Measurements from ENCODE around the gene CDKL1. TPM values are rescaled to one million over a fixed set of nuclear protein-coding genes. Genes with fewer than 3 reads are reported as not detected.

The CDKL1 gene
- polyA plus RNA-seq (2013, experiment 1 of 2), result 0.84 TPM
- polyA plus RNA-seq (2013, experiment 2 of 2), result 0.97 TPM

DNA sequence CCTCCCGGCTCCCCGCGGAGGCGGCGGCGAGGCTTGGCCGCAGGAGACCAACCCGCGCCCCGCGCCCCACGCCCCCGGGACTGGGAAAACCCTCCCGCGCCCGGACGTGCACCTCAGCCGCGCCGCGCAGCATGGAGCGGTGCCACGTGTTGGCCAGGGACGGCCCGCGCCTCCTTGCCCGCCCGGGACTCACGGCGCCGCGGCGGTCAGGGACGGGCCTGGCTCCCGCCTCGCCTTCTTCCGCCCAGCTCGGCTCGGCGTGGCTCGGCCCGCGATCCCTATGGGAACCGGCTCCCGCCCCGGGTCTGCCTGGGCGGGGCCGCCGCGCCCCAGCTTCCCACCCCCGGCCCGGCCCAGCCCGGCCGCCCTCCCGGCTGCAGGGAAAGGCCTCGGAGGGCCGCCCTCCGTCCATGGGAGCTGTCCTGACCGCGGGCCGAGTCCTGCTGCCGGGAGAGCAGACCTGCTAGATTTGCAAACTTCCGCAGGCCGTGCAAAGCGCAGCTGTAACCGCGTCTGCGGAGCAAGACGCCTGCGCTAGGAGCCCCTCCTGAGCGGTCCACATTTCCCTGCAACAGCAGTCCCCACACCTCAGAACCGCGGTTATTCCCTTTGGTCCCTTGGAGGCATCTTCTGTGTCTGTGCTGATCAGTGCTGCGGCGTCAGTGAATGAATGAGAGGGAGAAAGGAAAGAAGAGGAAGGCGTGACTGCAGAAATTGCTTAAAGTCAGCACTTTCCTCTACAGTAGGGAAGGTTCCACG lies at the start of gene CDKL1:
CDKL1 (minus strand) TSS at position 251 of the 759 bp plus-strand sequence. CDS start 1,013 bp downstream, outside the sequence.
- WGBS (ENCODE audit: extremely low coverage, insufficient coverage, low lambda C conversion rate), result no CpG with 5 or more reads among the region's 77 CpGs
- no peak within 1 kb of the TSS for H4K5ac ChIP-seq (ENCODE audit: low read length)
- H3K27me3 ChIP-seq (ENCODE audit: insufficient read depth, low read length, poor library complexity), result no peaks in the 10 kb centered on the region
- no peak within 1 kb of the TSS for H4K8ac ChIP-seq (ENCODE audit: low read depth, low read length)
- no peaks in the 10 kb centered on the region for H3K79me2 ChIP-seq (ENCODE audit: control insufficient read depth, insufficient read depth, low read length)
- H3K36me3 ChIP-seq (ENCODE audit: control insufficient read depth, insufficient read depth, low read length), result no peaks in the 10 kb centered on the region
- H3K4me3 ChIP-seq (ENCODE audit: low read length), result peak within 1 kb of the TSS; percentile 29
- H3K18ac ChIP-seq (ENCODE audit: low read length), result peak within 1 kb of the TSS; percentile 5
- peak within 1 kb of the TSS; percentile 72 for H3K9ac ChIP-seq (ENCODE audit: low read length)
- peak within 1 kb of the TSS; percentile 2 for H3K27ac ChIP-seq (ENCODE audit: low read depth, low read length)
- H2AK5ac ChIP-seq (ENCODE audit: low read length), result no peak within 1 kb of the TSS
- no peaks in the 10 kb centered on the region for H3K79me1 ChIP-seq (ENCODE audit: low read length)
- H2BK5ac ChIP-seq (ENCODE audit: low read length), result no peak within 1 kb of the TSS
- H2BK120ac ChIP-seq (ENCODE audit: low read depth, low read length), result no peak within 1 kb of the TSS
- peak; percentile 85 for DNase-seq
- H3K4ac ChIP-seq (ENCODE audit: low read depth, low read length), result no peak within 1 kb of the TSS
- H3K56ac ChIP-seq (ENCODE audit: low read length), result peak within 1 kb of the TSS; percentile 90
- H3K4me2 ChIP-seq (ENCODE audit: low read length), result peak within 1 kb of the TSS; percentile 76
- H3K23ac ChIP-seq (ENCODE audit: low read length), result no peak within 1 kb of the TSS
- H3K4me1 ChIP-seq (ENCODE audit: control insufficient read depth, low read depth, low read length), result peaks cover 4% of the 10 kb centered on the region
- H2BK15ac ChIP-seq (replicated peaks; ENCODE audit: low read depth), result no peak within 1 kb of the TSS

DNA sequence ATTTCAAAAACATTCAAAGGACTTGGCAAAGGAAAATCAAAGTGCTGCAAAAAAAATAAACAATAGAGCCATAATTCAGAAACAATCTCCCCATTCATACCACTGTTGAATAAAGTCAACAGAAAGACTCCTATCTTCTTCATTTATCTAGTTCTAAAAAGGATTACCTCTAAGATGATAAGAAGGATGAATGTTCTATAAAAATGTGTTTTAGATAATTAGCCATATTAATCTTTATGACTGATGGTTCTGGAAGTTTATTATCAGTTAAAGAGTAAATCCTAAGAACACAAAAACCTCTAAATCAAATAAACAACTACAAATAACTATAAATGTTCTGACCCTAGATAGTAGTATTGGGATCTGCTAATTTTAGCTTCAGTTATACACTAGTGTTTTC lies 37.8 kb upstream of the CDKL1 start:
- Histone ChIP-seq H4K5ac (ENCODE audit: low read length) (no peak overlapping the region), H2BK5ac (ENCODE audit: low read length) (no peak overlapping the region), H3K18ac (ENCODE audit: low read length) (no peak overlapping the region), H3K79me1 (ENCODE audit: low read length) (no peaks in the 10 kb centered on the region), H3K23ac (ENCODE audit: low read length) (no peak overlapping the region), H2AK5ac (ENCODE audit: low read length) (no peak overlapping the region), H3K27me3 (ENCODE audit: insufficient read depth, low read length, poor library complexity) (no peaks in the 10 kb centered on the region), H2BK120ac (ENCODE audit: low read depth, low read length) (no peak overlapping the region), H3K4me2 (ENCODE audit: low read length) (no peak overlapping the region), H3K79me2 (ENCODE audit: control insufficient read depth, insufficient read depth, low read length) (no peaks in the 10 kb centered on the region), H4K8ac (ENCODE audit: low read depth, low read length) (no peak overlapping the region), H3K36me3 (ENCODE audit: control insufficient read depth, insufficient read depth, low read length) (peaks cover under 1% of the 10 kb centered on the region), H3K4me3 (ENCODE audit: low read length) (no peak overlapping the region), H3K27ac (ENCODE audit: low read depth, low read length) (no peak overlapping the region), H3K4me1 (ENCODE audit: control insufficient read depth, low read depth, low read length) (no peaks in the 10 kb centered on the region), H3K4ac (ENCODE audit: low read depth, low read length) (no peak overlapping the region), H3K9ac (ENCODE audit: low read length) (no peak overlapping the region), H3K56ac (ENCODE audit: low read length) (no peak overlapping the region), H2BK15ac (replicated peaks; ENCODE audit: low read depth) (no peak overlapping the region)
- DNase-seq, result no peak

DNA sequence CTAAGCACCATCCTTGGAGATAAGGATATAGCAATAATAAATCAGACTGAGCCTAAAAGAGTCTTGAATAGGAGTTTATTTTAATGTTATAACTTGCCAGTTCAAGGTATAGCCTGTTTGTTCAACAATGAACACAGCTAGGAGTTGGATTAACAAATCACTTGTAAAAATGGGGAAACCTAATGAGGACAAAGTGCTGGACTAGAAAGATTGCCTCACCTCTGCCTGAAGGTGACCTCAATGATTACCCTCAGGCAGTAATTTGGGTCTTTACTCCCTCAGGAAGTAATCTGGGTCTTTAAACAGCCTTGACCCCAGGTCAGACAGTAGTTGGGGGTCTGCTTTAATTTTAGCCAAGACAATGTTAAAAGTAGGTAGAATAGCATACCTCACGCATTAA lies 35.5 kb upstream of the CDKL1 start:
- H3K4me3 ChIP-seq (ENCODE audit: low read length), result no peak overlapping the region
- no peak overlapping the region for H3K23ac ChIP-seq (ENCODE audit: low read length)
- no peaks in the 10 kb centered on the region for H3K27me3 ChIP-seq (ENCODE audit: insufficient read depth, low read length, poor library complexity)
- no peak overlapping the region for H2BK15ac ChIP-seq (replicated peaks; ENCODE audit: low read depth)
- no peak overlapping the region for H4K8ac ChIP-seq (ENCODE audit: low read depth, low read length)
- H3K4ac ChIP-seq (ENCODE audit: low read depth, low read length), result no peak overlapping the region
- no peak overlapping the region for H3K4me2 ChIP-seq (ENCODE audit: low read length)
- no peaks in the 10 kb centered on the region for H3K79me1 ChIP-seq (ENCODE audit: low read length)
- H2BK120ac ChIP-seq (ENCODE audit: low read depth, low read length), result no peak overlapping the region
- H3K79me2 ChIP-seq (ENCODE audit: control insufficient read depth, insufficient read depth, low read length), result no peaks in the 10 kb centered on the region
- H3K18ac ChIP-seq (ENCODE audit: low read length), result no peak overlapping the region
- H3K56ac ChIP-seq (ENCODE audit: low read length), result no peak overlapping the region
- H3K27ac ChIP-seq (ENCODE audit: low read depth, low read length), result no peak overlapping the region
- H3K4me1 ChIP-seq (ENCODE audit: control insufficient read depth, low read depth, low read length), result no peaks in the 10 kb centered on the region
- no peak overlapping the region for H2BK5ac ChIP-seq (ENCODE audit: low read length)
- WGBS (ENCODE audit: extremely low coverage, insufficient coverage, low lambda C conversion rate), result no CpG with 5 or more reads among the region's 1 CpG
- DNase-seq, result no peak
- H3K36me3 ChIP-seq (ENCODE audit: control insufficient read depth, insufficient read depth, low read length), result no peaks in the 10 kb centered on the region
- H3K9ac ChIP-seq (ENCODE audit: low read length), result no peak overlapping the region
- H4K5ac ChIP-seq (ENCODE audit: low read length), result no peak overlapping the region
- H2AK5ac ChIP-seq (ENCODE audit: low read length), result no peak overlapping the region

DNA sequence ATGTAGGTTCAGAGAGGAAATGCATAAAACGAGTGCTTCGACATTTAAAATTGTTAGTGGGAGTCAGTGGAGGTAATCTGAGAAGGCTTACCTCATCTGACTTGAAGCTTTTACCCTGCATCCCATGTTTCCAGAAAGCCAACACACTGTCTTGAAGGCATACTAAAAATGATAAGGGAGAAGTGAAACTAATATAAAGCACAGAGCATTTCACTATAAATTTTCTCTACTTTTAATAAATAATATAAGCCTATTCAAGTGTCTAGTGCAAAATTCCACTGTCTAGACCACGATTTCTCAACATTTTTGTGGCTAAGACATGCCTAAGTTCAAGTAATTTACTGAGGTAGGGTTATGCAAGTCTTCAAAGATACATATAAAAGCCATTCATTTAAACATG lies 29.1 kb upstream of the CDKL1 start:
- Histone ChIP-seq H2BK120ac (ENCODE audit: low read depth, low read length) (no peak overlapping the region), H4K8ac (ENCODE audit: low read depth, low read length) (no peak overlapping the region), H2AK5ac (ENCODE audit: low read length) (no peak overlapping the region), H3K27ac (ENCODE audit: low read depth, low read length) (no peak overlapping the region), H3K9ac (ENCODE audit: low read length) (no peak overlapping the region), H3K56ac (ENCODE audit: low read length) (no peak overlapping the region), H3K79me2 (ENCODE audit: control insufficient read depth, insufficient read depth, low read length) (no peaks in the 10 kb centered on the region), H3K18ac (ENCODE audit: low read length) (no peak overlapping the region), H3K79me1 (ENCODE audit: low read length) (no peaks in the 10 kb centered on the region), H3K4me2 (ENCODE audit: low read length) (no peak overlapping the region), H3K27me3 (ENCODE audit: insufficient read depth, low read length, poor library complexity) (no peaks in the 10 kb centered on the region), H2BK15ac (replicated peaks; ENCODE audit: low read depth) (no peak overlapping the region), H3K36me3 (ENCODE audit: control insufficient read depth, insufficient read depth, low read length) (peaks cover 2% of the 10 kb centered on the region), H3K4me3 (ENCODE audit: low read length) (no peak overlapping the region), H3K4ac (ENCODE audit: low read depth, low read length) (no peak overlapping the region), H4K5ac (ENCODE audit: low read length) (no peak overlapping the region), H3K4me1 (ENCODE audit: control insufficient read depth, low read depth, low read length) (no peaks in the 10 kb centered on the region), H2BK5ac (ENCODE audit: low read length) (no peak overlapping the region), H3K23ac (ENCODE audit: low read length) (no peak overlapping the region)
- DNase-seq, result no peak
- no CpG with 5 or more reads among the region's 3 CpGs for WGBS (ENCODE audit: extremely low coverage, insufficient coverage, low lambda C conversion rate)

DNA sequence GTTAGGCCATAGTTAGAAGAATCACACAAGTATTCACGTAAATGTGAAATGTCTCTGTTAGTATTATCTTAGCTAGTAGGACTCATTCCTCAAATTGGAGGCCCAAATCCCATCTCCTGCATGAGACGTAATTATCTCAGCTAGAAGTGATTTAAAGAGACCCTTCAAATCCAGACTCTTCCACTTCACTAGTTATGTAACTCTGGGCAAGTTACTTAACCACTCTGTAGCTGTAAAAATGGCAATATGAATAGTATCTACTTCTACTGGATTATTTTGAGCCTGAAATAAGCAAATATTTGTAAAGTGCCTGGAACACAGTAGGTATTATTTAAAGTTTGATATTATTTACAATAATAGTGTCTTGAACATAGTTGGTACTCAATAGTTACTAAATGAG lies 28.4 kb upstream of the CDKL1 start:
- H3K23ac ChIP-seq (ENCODE audit: low read length), result no peak overlapping the region
- H3K56ac ChIP-seq (ENCODE audit: low read length), result no peak overlapping the region
- no peak overlapping the region for H3K4me3 ChIP-seq (ENCODE audit: low read length)
- H3K79me1 ChIP-seq (ENCODE audit: low read length), result no peaks in the 10 kb centered on the region
- H3K79me2 ChIP-seq (ENCODE audit: control insufficient read depth, insufficient read depth, low read length), result no peaks in the 10 kb centered on the region
- no peak for DNase-seq
- H3K18ac ChIP-seq (ENCODE audit: low read length), result no peak overlapping the region
- H2AK5ac ChIP-seq (ENCODE audit: low read length), result no peak overlapping the region
- no peak overlapping the region for H3K9ac ChIP-seq (ENCODE audit: low read length)
- no peak overlapping the region for H2BK5ac ChIP-seq (ENCODE audit: low read length)
- no peak overlapping the region for H3K4me2 ChIP-seq (ENCODE audit: low read length)
- H2BK15ac ChIP-seq (replicated peaks; ENCODE audit: low read depth), result no peak overlapping the region
- H3K4me1 ChIP-seq (ENCODE audit: control insufficient read depth, low read depth, low read length), result no peaks in the 10 kb centered on the region
- H4K5ac ChIP-seq (ENCODE audit: low read length), result no peak overlapping the region
- peaks cover 2% of the 10 kb centered on the region for H3K36me3 ChIP-seq (ENCODE audit: control insufficient read depth, insufficient read depth, low read length)
- no peak overlapping the region for H2BK120ac ChIP-seq (ENCODE audit: low read depth, low read length)
- no CpG with 5 or more reads among the region's 2 CpGs for WGBS (ENCODE audit: extremely low coverage, insufficient coverage, low lambda C conversion rate)
- no peaks in the 10 kb centered on the region for H3K27me3 ChIP-seq (ENCODE audit: insufficient read depth, low read length, poor library complexity)
- no peak overlapping the region for H3K4ac ChIP-seq (ENCODE audit: low read depth, low read length)
- no peak overlapping the region for H4K8ac ChIP-seq (ENCODE audit: low read depth, low read length)
- no peak overlapping the region for H3K27ac ChIP-seq (ENCODE audit: low read depth, low read length)

DNA sequence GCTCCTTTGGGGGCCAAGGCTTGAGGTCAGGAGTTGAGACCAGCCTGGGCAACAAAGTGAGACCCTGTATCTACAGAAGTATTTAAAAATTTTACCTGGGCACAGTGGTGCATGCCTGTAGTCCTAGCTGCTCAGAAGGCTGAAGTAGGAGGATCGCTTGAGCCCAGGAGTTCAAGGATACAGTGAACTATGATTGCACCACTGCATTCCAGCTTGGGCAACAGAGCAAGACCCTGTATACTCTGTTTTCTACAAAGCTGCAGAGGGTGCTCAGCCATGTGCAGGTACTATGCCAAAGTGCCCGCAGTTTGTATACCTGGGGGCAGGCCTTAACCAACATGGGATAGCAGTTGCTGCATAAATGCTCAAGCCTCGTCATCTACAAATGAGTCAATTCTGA lies 26.8 kb upstream of the CDKL1 start:
- H2BK5ac ChIP-seq (ENCODE audit: low read length), result no peak overlapping the region
- no peak overlapping the region for H2AK5ac ChIP-seq (ENCODE audit: low read length)
- DNase-seq, result no peak
- H3K27me3 ChIP-seq (ENCODE audit: insufficient read depth, low read length, poor library complexity), result no peaks in the 10 kb centered on the region
- no peak overlapping the region for H3K4ac ChIP-seq (ENCODE audit: low read depth, low read length)
- peaks cover 2% of the 10 kb centered on the region for H3K36me3 ChIP-seq (ENCODE audit: control insufficient read depth, insufficient read depth, low read length)
- H3K9ac ChIP-seq (ENCODE audit: low read length), result no peak overlapping the region
- H4K8ac ChIP-seq (ENCODE audit: low read depth, low read length), result no peak overlapping the region
- H3K4me2 ChIP-seq (ENCODE audit: low read length), result no peak overlapping the region
- no peaks in the 10 kb centered on the region for H3K79me2 ChIP-seq (ENCODE audit: control insufficient read depth, insufficient read depth, low read length)
- H3K79me1 ChIP-seq (ENCODE audit: low read length), result no peaks in the 10 kb centered on the region
- no peak overlapping the region for H3K23ac ChIP-seq (ENCODE audit: low read length)
- no peak overlapping the region for H2BK120ac ChIP-seq (ENCODE audit: low read depth, low read length)
- no peak overlapping the region for H2BK15ac ChIP-seq (replicated peaks; ENCODE audit: low read depth)
- H3K4me1 ChIP-seq (ENCODE audit: control insufficient read depth, low read depth, low read length), result no peaks in the 10 kb centered on the region
- no peak overlapping the region for H3K18ac ChIP-seq (ENCODE audit: low read length)
- WGBS (ENCODE audit: extremely low coverage, insufficient coverage, low lambda C conversion rate), result no CpG with 5 or more reads among the region's 3 CpGs
- H3K4me3 ChIP-seq (ENCODE audit: low read length), result no peak overlapping the region
- H3K56ac ChIP-seq (ENCODE audit: low read length), result no peak overlapping the region
- no peak overlapping the region for H4K5ac ChIP-seq (ENCODE audit: low read length)
- H3K27ac ChIP-seq (ENCODE audit: low read depth, low read length), result no peak overlapping the region
